Right lobe of liver (tissue), 4 donors: Measurements from ENCODE around the gene PODXL2.

Experiments
- POLR2A ChIP-seq: fragments of 450-650 bp; IDR thresholded peaks from one replicate; pipeline ENCODE4 v1.6.1; 2017; ENCODE audit warnings: antibody characterized with exemption, mild to moderate bottlenecking
- TF ChIP-seq, protein P1 (sequence below), 4 donors: fragments of 200-600 bp in 3 of 4; fragments of 450-650 bp in 1 of 4; IDR thresholded peaks; one replicate each; pipeline versions ENCODE4 v1.5.1 to v1.8.0; 2016 to 2022; ENCODE audit warnings: antibody characterized with exemption in 4 of 4, mild to moderate bottlenecking in 2 of 4
- donor health status: DM: no; HTN: no; CAD: no.
- donor health status: DM: no; HTN: no; CAD: no.
- donor health status: DM: no; HTN: yes; CAD: no.

DNA sequence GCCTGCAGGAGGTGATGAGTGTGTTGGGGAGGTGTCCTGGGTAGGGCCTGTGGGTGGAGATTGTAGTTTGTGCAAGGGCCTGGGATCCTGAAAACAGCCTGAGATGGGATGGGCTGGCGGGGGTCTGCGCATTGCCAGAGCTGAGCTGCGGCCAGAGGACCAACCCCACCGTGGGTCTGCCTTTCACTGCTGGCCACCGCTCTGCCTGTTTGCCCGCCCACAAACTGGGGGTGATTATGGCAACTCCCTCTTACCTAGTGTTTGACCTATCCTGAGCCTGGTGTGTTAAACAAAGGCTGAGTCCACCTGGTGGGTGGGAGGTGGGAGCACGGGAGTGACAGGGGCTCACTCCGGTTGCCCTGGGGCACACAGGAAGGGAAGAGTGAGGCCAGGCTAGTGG lies 53.6 kb downstream of the PODXL2 start:
- no peak for TF ChIP-seq POLR2A
- TF ChIP-seq, protein P1, sequence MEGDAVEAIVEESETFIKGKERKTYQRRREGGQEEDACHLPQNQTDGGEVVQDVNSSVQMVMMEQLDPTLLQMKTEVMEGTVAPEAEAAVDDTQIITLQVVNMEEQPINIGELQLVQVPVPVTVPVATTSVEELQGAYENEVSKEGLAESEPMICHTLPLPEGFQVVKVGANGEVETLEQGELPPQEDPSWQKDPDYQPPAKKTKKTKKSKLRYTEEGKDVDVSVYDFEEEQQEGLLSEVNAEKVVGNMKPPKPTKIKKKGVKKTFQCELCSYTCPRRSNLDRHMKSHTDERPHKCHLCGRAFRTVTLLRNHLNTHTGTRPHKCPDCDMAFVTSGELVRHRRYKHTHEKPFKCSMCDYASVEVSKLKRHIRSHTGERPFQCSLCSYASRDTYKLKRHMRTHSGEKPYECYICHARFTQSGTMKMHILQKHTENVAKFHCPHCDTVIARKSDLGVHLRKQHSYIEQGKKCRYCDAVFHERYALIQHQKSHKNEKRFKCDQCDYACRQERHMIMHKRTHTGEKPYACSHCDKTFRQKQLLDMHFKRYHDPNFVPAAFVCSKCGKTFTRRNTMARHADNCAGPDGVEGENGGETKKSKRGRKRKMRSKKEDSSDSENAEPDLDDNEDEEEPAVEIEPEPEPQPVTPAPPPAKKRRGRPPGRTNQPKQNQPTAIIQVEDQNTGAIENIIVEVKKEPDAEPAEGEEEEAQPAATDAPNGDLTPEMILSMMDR (IDR thresholded peaks at IDR 0.05): no peak
